Liver (tissue), 3 donors: ENCODE results near the gene NCMAP.

Source experiments
- EGR1 ChIP-seq, 2 donors: IDR thresholded peaks; 2 replicates each; pipeline ENCODE4 v1.6.1; 2016 to 2018; ENCODE audit warnings: antibody characterized with exemption in 2 of 2, low read depth in 2 of 2
- SP1 ChIP-seq: IDR thresholded peaks from 2 replicates; pipeline ENCODE4 v1.6.1; 2018; ENCODE audit warnings: antibody characterized with exemption, mild to moderate bottlenecking
- TAF1 ChIP-seq: conservative IDR thresholded peaks from 2 replicates; pipeline ENCODE4 v1.6.1; 2016; ENCODE audit warnings: antibody characterized with exemption, mild to moderate bottlenecking
- TF ChIP-seq, protein P1 (sequence below): fragments of 150-350 bp; IDR thresholded peaks from 2 replicates; pipeline ENCODE4 v1.5.1; 2017; ENCODE audit warnings: improper control_type of control experiment, low read depth, low read length; ENCODE audit not compliant: missing input control
- TF ChIP-seq, protein P2 (sequence below): IDR thresholded peaks from 2 replicates; pipeline ENCODE4 v1.6.1; 2016; ENCODE audit warnings: antibody characterized with exemption
- donor health status: healthy.
- donor health status: healthy.

GRCh38 chr1:24586119-24586518, 30.2 kb downstream of the NCMAP start:
- TF ChIP-seq, protein P1, sequence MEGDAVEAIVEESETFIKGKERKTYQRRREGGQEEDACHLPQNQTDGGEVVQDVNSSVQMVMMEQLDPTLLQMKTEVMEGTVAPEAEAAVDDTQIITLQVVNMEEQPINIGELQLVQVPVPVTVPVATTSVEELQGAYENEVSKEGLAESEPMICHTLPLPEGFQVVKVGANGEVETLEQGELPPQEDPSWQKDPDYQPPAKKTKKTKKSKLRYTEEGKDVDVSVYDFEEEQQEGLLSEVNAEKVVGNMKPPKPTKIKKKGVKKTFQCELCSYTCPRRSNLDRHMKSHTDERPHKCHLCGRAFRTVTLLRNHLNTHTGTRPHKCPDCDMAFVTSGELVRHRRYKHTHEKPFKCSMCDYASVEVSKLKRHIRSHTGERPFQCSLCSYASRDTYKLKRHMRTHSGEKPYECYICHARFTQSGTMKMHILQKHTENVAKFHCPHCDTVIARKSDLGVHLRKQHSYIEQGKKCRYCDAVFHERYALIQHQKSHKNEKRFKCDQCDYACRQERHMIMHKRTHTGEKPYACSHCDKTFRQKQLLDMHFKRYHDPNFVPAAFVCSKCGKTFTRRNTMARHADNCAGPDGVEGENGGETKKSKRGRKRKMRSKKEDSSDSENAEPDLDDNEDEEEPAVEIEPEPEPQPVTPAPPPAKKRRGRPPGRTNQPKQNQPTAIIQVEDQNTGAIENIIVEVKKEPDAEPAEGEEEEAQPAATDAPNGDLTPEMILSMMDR: no peak
- no peak for TF ChIP-seq EGR1 (IDR thresholded peaks at IDR 0.05; ENCODE audit: low read depth in 2 of 2)
- TF ChIP-seq, protein P2, sequence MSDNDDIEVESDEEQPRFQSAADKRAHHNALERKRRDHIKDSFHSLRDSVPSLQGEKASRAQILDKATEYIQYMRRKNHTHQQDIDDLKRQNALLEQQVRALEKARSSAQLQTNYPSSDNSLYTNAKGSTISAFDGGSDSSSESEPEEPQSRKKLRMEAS: no peak
- no peak for TF ChIP-seq SP1
- no peak for TF ChIP-seq TAF1
